ENCODE data around the gene ANK3.

ANK3 gene

GRCh38 chr10:60144099-60144498 is 245.6 kb downstream of the ANK3 start:
- TF ChIP-seq CTCF (conservative IDR thresholded peaks at IDR 0.05; ENCODE audit: low read depth) = no peak
- DNase-seq (ENCODE audit: low spot score) = no peak
- H3K27ac ChIP-seq = no peak overlapping the region
- ChIA-PET POLR2A (ENCODE audit: low non-redundant PET) (no interaction called here), CTCF (interaction anchor here (0.6 kb wide), 1 partner anchor 21 kb away, joined by 4 read pairs; no protein-coding TSS in a partner anchor)

GRCh38 chr10:60142736-60143135 is 246.9 kb downstream of the ANK3 start:
- DNase-seq (ENCODE audit: low spot score) = no peak
- POLR2A ChIA-PET (ENCODE audit: low non-redundant PET) = no interaction called here
- H3K27ac ChIP-seq = no peak overlapping the region
- no peak for TF ChIP-seq CTCF (conservative IDR thresholded peaks at IDR 0.05; ENCODE audit: low read depth)
- CTCF ChIA-PET = no interaction called here

- H3K27ac ChIP-seq = no peak overlapping the region
- ChIA-PET CTCF (no interaction called here), POLR2A (ENCODE audit: low non-redundant PET) (no interaction called here)
- TF ChIP-seq CTCF (conservative IDR thresholded peaks at IDR 0.05; ENCODE audit: low read depth) = no peak
- DNase-seq (ENCODE audit: low spot score) = no peak
Measured at GRCh38 chr10:60141896-60142559, 247.6 kb downstream of the ANK3 start.

GRCh38 chr10:60140651-60141632 is 248.7 kb downstream of the ANK3 start:
- CTCF ChIA-PET = interaction anchor here (0.5 to 0.6 kb wide), 2 partner anchors 64 to 900 kb away, joined by 3 to 4 read pairs; no protein-coding TSS in a partner anchor
- DNase-seq (ENCODE audit: low spot score) = no peak
- no peak overlapping the region for H3K27ac ChIP-seq
- POLR2A ChIA-PET (ENCODE audit: low non-redundant PET) = no interaction called here
- no peak for TF ChIP-seq CTCF (conservative IDR thresholded peaks at IDR 0.05; ENCODE audit: low read depth)

GRCh38 chr10:60139798-60140566 is 249.7 kb downstream of the ANK3 start:
- H3K27ac ChIP-seq = no peak overlapping the region
- no peak for TF ChIP-seq CTCF (conservative IDR thresholded peaks at IDR 0.05; ENCODE audit: low read depth)
- ChIA-PET POLR2A (ENCODE audit: low non-redundant PET) (no interaction called here), CTCF (interaction anchor here (0.6 to 0.8 kb wide), 2 partner anchors 26 to 805 kb away, joined by 3 to 4 read pairs; no protein-coding TSS in a partner anchor)
- peak; percentile 14 for DNase-seq (ENCODE audit: low spot score)

GRCh38 chr10:60139290-60139689 is 250.4 kb downstream of the ANK3 start:
- ChIA-PET CTCF (interaction anchor here (0.8 kb wide), 1 partner anchor 25 kb away, joined by 4 read pairs; no protein-coding TSS in a partner anchor), POLR2A (ENCODE audit: low non-redundant PET) (no interaction called here)
- no peak overlapping the region for H3K27ac ChIP-seq
- no peak for TF ChIP-seq CTCF (conservative IDR thresholded peaks at IDR 0.05; ENCODE audit: low read depth)
- no peak for DNase-seq (ENCODE audit: low spot score)

Data from RWPE1 (cell line).